ENCODE results near the gene SEC61A2. TPM values are rescaled to one million over a fixed set of nuclear protein-coding genes. Genes with fewer than 3 reads are reported as not detected.

Gene SEC61A2
- total and polyA plus RNA-seq, 7 donors = 5.9 to 16.0 (median 7.9) TPM

- TF ChIP-seq CTCF (IDR thresholded peaks at IDR 0.05) = no peak
- Histone ChIP-seq H3K9me3 (no peaks in the 10 kb centered on the region), H3K27ac (no peak overlapping the region), H3K4me1 (no peaks in the 10 kb centered on the region), H3K36me3 (ENCODE audit: insufficient read depth in 1 of 2, low read depth in 1 of 2) (peaks cover 3 to 59% of the 10 kb centered on the region in 2 donors), H3K27me3 (ENCODE audit: insufficient read depth in 3 of 3, low read length in 2 of 3) (no peaks in the 10 kb centered on the region), H3K4me3 (no peak overlapping the region)
- ATAC-seq = no peak
- intact Hi-C loops (cut with DNase I) = no loop called here
- WGBS, 3 donors = 94 to 95% (median 95%) methylated on average over 7 of the region's 7 CpGs
- no peak for DNase-seq
Measured at GRCh38 chr10:12184165-12184564, 54.7 kb downstream of the SEC61A2 start.

- ATAC-seq (no peak), DNase-seq (no peak)
- intact Hi-C loops (cut with DNase I) = no loop called here
- no peaks in the 10 kb centered on the region for H3K27me3 ChIP-seq (ENCODE audit: insufficient read depth in 3 of 3, low read length in 2 of 3)
- H3K36me3 ChIP-seq (ENCODE audit: insufficient read depth in 1 of 2, low read depth in 1 of 2) = peaks cover 0 to 48% of the 10 kb centered on the region in 2 donors
- no peak overlapping the region for H3K4me3 ChIP-seq
- no peak overlapping the region for H3K27ac ChIP-seq
- 86 to 90% (median 87%) methylated on average over 8 of the region's 8 CpGs for WGBS, 3 donors
- TF ChIP-seq CTCF (IDR thresholded peaks at IDR 0.05) = no peak
- H3K9me3 ChIP-seq = no peaks in the 10 kb centered on the region
- H3K4me1 ChIP-seq = no peaks in the 10 kb centered on the region
Measured at GRCh38 chr10:12186323-12186722, 56.8 kb downstream of the SEC61A2 start.

- DNase-seq (no peak), ATAC-seq (no peak)
- intact Hi-C loops (cut with DNase I) = no loop called here
- Histone ChIP-seq H3K4me3 (no peak overlapping the region), H3K9me3 (no peaks in the 10 kb centered on the region), H3K36me3 (ENCODE audit: insufficient read depth in 1 of 2, low read depth in 1 of 2) (peaks cover 0 to 43% of the 10 kb centered on the region in 2 donors), H3K27ac (no peak overlapping the region), H3K4me1 (no peaks in the 10 kb centered on the region), H3K27me3 (ENCODE audit: insufficient read depth in 3 of 3, low read length in 2 of 3) (no peaks in the 10 kb centered on the region)
- no peak for TF ChIP-seq CTCF (IDR thresholded peaks at IDR 0.05)
- 85 to 90% (median 86%) methylated on average over 5 of the region's 5 CpGs for WGBS, 3 donors
Measured at GRCh38 chr10:12187321-12187905, 57.9 kb downstream of the SEC61A2 start.

- intact Hi-C loops (cut with DNase I) = no loop called here
- WGBS, 3 donors = 80 to 85% (median 82%) methylated on average over 5 to 6 of the region's 6 CpGs
- ATAC-seq (no peak), DNase-seq (no peak)
- H3K27me3 ChIP-seq (ENCODE audit: insufficient read depth in 3 of 3, low read length in 2 of 3) = no peaks in the 10 kb centered on the region
- H3K36me3 ChIP-seq (ENCODE audit: insufficient read depth in 1 of 2, low read depth in 1 of 2) = peaks cover 0 to 36% of the 10 kb centered on the region in 2 donors
- H3K4me3 ChIP-seq = no peak overlapping the region
- H3K4me1 ChIP-seq = no peaks in the 10 kb centered on the region
- no peak overlapping the region for H3K27ac ChIP-seq
- no peaks in the 10 kb centered on the region for H3K9me3 ChIP-seq
- no peak for TF ChIP-seq CTCF (IDR thresholded peaks at IDR 0.05)
Measured at GRCh38 chr10:12188656-12189055, 59.2 kb downstream of the SEC61A2 start.

- Histone ChIP-seq H3K4me3 (no peak overlapping the region), H3K27ac (no peak overlapping the region), H3K9me3 (no peaks in the 10 kb centered on the region), H3K36me3 (ENCODE audit: insufficient read depth in 1 of 2, low read depth in 1 of 2) (peaks cover 0 to 28% of the 10 kb centered on the region in 2 donors), H3K4me1 (peaks cover 4% of the 10 kb centered on the region), H3K27me3 (ENCODE audit: insufficient read depth in 3 of 3, low read length in 2 of 3) (no peaks in the 10 kb centered on the region)
- WGBS, 3 donors = 93 to 94% (median 94%) methylated on average over 10 of the region's 10 CpGs
- ATAC-seq (no peak), DNase-seq (no peak)
- intact Hi-C loops (cut with DNase I) = no loop called here
- no peak for TF ChIP-seq CTCF (IDR thresholded peaks at IDR 0.05)
Measured at GRCh38 chr10:12189426-12189825, 59.9 kb downstream of the SEC61A2 start.
